ENCODE data around the gene BAHCC1. TPM values are rescaled to one million over a fixed set of nuclear protein-coding genes. Genes with fewer than 3 reads are reported as not detected.

The BAHCC1 gene
- total RNA-seq, 1 donor from 2014 or later, result 8.6 TPM

DNA sequence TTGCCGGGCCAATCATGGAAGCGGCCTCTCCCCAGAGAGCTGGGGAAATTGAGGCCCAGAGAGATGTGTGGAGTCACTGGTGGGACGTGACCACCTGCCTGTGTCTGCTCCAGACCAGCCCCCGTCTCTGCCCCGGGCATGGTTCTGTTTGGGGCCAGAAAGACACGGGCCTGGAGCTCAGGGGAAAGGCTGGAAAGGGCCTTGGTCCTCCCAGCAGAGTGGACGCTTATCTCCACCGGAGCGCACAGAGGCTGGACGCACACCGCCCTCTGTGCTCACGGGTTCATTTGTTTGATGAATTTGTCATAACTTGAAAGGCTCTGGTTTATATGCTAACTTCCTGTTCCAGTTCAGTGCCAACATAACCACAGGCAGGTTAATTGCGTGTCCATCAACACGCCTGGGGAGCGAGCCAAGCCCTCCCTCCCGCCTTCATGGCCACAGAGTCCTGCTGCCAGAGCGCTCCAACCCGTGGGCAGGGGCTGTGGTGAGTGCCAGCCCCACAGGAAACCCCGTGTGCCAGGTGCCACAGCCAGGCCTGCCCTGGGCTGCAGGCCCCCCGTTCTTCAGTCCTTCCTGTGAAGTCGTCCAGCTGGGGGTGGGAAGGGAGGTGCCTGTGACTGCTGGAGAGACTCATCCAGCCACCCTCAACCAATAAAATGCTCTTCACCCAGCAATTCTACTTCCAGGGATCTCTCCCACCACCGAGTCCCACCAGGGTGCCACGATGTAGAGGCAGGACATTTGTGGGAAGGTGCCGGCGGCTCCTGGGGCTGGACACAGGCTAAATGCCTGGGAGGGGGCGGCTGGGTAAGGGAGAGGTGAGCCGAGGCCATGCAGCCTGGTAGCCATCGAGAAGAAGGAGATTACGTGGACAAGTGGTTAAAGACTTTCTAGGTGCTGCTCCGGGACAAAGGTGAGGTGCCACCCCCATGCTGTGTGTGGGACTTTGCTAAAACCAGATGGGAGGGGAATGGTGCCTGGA lies 29.4 kb upstream of the BAHCC1 start:
- intact Hi-C loops (cut with micrococcal nuclease), result no loop called here
- DNase-seq, result no peak
- peak; percentile 42 for ATAC-seq

DNA sequence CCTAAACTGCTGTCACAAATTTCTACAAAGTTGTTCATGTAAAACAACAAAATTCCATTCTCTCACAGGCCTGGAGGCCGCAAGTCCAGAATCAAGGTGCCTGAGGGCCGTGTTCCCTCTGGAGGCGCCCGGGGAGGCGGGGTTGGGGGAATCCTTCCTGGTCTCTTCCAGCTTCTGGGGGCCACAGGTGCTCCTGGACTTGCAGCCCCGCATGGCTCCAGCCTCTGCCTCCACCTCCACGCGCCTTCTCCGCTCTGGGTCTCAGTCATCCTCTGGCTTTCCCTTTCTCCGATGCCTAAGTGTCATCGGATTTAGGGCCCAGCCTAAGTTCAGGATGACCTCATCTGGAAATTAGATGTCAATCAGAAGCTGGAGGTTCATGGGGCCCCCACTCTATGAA lies 28.6 kb upstream of the BAHCC1 start:
- DNase-seq (no peak), ATAC-seq (no peak)
- intact Hi-C loops (cut with micrococcal nuclease), result no loop called here

DNA sequence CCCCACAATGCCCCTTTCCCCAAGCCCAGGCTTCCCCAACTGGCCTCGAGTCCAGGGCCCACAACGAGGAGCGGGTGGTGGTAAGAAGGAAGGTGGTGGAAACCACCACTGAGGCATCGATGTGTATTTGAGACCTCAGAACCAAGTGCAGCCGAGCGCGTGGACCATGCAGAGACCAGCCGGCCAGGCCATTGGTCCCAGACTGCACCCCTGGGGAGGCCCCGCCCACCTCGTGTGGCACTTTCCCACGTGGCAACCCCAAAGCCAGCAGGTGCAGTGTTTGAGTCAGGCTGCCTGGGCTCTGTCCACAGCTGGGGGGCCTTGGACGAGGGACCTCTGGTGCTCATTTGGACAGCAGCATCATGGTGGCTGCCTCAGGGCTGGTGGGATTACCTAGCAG lies 28.1 kb upstream of the BAHCC1 start:
- ATAC-seq (no peak), DNase-seq (no peak)
- intact Hi-C loops (cut with micrococcal nuclease), result no loop called here

DNA sequence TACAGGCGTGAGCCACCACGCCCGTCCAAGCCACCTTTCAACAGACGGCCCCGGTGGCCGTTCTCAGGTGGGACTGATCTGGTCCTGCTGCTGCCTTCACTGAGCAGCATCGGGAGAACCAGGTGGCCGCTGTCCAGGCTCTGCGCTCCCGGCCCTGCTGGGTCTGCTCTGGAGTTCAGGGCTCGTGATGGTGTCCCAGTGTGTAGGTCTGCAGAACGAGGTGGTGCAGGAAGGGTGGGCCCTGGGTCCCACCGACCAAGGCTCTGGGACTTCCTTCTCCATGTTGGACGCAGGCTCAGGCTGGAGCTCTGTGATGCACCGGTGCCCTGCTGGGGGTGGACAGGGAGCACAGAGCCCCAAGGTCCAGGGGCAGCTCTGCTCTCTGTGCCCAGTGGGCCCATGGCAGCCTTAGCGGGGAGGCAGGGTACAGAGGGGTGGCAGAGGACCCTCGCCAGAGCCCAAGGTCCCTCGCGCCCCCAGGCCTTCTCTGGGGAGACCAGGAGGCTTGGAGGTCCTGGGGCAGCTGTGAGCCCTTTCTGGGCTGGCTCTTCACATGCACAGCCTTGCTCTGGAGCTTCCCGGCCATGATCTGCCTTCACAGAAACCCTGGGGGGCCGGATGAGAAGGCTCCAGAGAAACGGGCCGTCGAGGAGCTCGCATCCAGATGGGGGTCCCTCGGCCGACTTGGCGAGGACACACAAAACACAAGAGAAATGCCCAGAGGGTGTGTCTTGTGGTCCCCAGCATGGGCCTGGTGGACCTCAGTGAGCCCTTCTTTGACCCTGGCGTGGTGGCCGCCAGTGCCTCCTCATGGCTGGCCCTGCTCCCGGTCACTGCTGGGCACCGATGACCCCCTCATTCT lies 26.9 kb upstream of the BAHCC1 start:
- intact Hi-C loops (cut with micrococcal nuclease), result no loop called here
- no peak for DNase-seq
- no peak for ATAC-seq

GRCh38 chr17:81370294-81370693 lies 25.0 kb upstream of the BAHCC1 start:
- ATAC-seq (no peak), DNase-seq (no peak)
- intact Hi-C loops (cut with micrococcal nuclease), result no loop called here

DNA sequence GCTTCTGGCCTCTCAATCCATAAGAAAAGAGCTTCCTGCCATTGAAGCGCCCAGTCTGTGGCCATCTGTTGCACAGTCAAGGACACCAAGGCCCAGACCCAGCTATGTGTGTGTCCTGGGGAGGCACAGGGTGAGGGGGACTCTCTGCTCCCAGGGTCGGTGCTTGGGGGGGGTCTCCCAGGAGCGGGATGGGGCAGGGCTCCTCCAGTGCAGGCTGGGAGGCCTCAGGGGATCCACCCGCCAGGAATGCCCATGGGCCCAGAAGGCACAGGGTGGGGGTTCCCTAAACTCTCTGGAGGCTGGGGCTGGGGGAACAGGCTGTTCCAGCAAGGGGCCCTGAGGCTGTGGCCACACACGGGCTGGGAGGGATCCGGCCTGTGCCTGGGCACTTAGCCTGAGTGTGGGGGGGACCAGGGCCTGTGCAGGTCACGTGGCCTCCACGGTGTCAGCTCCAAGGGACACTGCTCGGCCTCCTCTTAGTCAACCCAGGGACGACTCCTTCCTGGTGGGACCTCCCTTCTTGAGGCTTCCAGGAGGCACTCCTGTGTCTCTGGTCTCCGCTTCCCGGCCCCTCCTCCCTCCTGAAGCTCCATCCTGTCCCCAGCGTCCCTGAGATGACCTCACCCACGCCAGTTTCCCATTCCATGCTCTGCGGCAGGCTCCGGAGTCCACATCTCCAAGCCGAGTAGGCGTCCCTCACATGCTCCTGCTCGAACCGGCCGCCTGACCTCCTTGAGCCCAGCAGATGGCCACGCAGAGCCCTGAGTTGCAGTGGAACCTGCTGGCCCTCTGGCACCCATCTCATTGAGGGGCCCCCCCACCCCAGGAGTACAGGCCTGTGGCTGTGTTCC lies 23.1 kb upstream of the BAHCC1 start:
- ATAC-seq (peak; percentile 89), DNase-seq (peak; percentile 81)
- intact Hi-C loops (cut with micrococcal nuclease), result no loop called here

- DNase-seq (peak; percentile 53), ATAC-seq (no peak)
- intact Hi-C loops (cut with micrococcal nuclease), result no loop called here
Observed at GRCh38 chr17:81373536-81374160, 21.6 kb upstream of the BAHCC1 start.

GRCh38 chr17:81374890-81375289 lies 20.4 kb upstream of the BAHCC1 start:
- ATAC-seq, result no peak
- no peak for DNase-seq
- intact Hi-C loops (cut with micrococcal nuclease), result no loop called here

GRCh38 chr17:81376946-81377714 lies 18.1 kb upstream of the BAHCC1 start:
- ATAC-seq, result no peak
- intact Hi-C loops (cut with micrococcal nuclease), result no loop called here
- DNase-seq, result no peak

DNA sequence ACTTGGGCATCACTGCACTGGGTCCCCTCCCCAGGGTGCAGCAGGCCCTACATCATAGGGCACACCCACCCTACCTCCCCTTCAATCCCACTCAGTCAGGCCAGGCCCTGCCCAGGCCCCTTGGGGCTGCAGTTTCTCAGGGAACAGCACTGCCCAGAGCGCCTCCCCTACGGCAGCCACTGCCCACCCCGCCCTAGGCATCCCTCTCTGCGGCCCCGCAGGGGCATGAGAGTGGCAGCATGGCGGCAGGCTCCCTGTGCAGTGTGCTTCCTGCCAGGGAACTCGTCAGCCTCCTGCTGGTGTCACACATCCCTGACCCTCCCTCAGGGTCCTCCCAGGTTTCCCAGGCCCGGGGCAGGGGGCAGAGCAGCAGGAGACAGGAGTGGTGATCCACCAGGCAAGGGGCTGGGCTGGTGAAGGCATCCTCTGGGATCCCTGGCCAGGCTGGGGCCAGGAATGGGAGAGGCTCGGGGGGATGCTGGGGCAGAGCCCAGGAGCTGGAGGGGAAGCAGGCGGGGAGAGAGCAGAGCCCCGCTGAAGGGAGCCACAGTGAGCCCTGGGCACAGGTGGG lies 16.2 kb upstream of the BAHCC1 start:
- ATAC-seq, result no peak
- DNase-seq, result no peak
- intact Hi-C loops (cut with micrococcal nuclease), result no loop called here

DNA sequence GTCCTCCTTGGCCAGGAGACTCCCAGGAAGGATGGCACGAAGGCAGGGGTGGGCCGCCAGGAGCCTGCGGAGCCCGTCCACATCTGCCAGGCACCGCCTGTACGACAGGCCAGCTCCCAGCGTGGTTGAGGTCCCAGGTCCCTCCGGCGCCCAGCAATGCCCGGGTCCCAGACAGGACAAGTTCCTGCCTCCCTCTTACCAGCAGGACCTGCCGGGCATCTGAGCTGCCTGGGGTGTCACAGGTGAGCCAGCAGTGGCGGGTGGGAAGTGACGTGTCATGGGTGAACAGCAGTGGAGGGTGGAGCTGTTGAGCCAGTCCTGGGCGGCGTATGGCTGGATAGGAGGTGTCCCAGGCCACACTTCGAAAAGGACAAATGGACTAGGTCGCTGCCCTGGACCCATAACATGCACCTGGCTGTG lies 15.7 kb upstream of the BAHCC1 start:
- ATAC-seq, result no peak

GRCh38 chr17:81380131-81380530 lies 15.1 kb upstream of the BAHCC1 start:
- DNase-seq, result no peak
- ATAC-seq, result no peak
- intact Hi-C loops (cut with micrococcal nuclease), result no loop called here

More for the DNA sequence above, 15.7 kb upstream of the BAHCC1 start:
- DNase-seq, result no peak
- intact Hi-C loops (cut with micrococcal nuclease), result no loop called here

DNA sequence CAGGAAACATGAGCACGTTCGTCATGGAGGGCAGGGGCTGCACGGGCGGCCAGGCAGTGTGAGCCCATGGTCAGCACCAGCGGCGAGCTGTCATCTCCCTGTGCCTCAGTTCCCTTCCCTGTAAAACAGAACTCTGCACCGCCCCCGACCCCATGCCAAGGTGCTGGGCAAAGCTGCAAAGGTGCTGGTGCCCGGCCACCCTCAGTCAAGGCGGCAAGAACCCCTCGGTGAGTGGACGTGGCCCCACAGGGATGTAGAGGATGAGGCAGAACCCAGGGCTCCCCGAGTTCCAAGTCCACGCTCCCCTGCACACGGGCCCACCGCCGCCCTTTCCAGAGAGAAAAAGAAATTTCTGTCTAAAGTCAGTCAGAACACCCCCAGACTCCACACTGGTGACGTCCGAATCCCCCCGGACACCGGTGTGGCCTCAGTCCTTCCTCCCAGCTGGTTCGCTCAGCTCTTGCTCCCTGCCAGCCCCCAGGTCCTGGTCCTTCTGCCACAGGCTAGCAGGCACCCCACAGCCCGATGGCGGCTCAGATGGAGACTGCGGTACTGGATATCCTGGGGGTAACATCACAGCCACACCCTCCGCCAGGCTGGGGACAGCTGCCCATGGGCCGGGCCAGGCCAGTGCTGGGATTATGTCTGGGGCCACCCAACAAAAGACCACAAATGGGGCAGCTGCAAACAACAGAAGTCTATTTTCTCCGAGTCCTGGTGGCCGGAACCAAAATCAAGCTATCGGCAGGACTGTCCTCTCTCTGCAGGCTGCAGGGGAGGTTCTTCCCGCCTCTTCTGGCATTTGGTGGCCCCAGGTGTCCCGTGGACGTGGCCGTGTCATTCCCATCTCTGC lies 14.4 kb upstream of the BAHCC1 start:
- no peak for DNase-seq
- no peak for ATAC-seq
- intact Hi-C loops (cut with micrococcal nuclease), result no loop called here

DNA sequence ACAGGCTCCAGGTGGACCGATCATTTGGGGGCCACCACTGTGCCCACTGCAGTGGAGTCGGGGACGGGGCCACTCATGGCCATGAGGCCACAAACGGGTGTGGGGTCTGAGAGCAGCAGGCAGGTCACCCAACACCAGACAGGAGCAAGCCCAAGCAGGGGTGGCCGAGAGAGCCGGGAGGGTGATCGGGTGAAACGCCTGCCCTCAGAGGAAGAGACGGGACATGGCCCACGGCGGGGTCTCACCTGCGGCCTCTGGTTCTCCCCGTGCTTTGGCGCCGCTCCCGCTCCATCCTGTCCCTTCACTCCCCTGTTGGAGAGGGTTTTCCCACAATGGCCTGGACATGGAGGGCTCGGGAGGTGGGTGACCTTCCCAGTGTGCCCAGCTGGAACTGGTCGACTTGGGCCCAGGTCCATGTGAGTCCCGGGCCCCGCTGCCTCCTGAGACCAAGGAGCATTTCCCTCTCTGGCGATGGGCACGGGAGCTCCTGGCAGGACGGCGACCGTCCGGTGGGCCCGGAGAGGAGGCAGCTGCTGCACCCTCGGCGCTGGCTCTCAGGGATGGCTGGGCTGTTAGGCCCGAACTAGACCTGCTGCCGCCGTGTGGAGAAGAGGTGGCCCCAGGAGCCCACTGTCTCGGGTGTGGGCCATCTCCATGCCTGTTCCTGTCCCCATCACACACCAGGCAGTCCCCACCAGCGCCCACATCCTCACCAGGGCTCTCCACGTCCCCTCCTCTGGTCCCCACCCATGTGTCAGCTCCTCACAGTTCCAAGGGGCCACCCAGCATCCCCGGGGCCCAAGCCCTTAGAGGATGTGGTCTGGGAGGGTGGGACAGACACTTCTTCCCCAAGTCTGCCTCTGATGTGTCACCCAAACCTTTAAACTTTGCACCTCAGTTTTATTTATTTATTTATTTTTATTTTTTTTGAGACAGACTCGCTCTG lies 13.4 kb upstream of the BAHCC1 start:
- no peak for ATAC-seq
- intact Hi-C loops (cut with micrococcal nuclease), result no loop called here
- DNase-seq, result no peak

- intact Hi-C loops (cut with micrococcal nuclease), result no loop called here
- ATAC-seq (no peak), DNase-seq (no peak)
Observed at GRCh38 chr17:81382851-81383250, 12.4 kb upstream of the BAHCC1 start.
